HG02870 (cell line): Measurements from ENCODE around the gene GSTCD.
"Not testable (repeated sequence)": the region's sequence is repeated elsewhere in the genome, so short reads cannot be mapped to it uniquely, and the experiment has no call there.

Experiments
- ATAC-seq: cut with Tn5 transposase; IDR thresholded peaks from one replicate; pipeline ENCODE4 v1.9.1; 2021; ENCODE audit warnings: mild to moderate bottlenecking, moderate library complexity; ENCODE audit not compliant: unreplicated experiment

The GSTCD gene

DNA sequence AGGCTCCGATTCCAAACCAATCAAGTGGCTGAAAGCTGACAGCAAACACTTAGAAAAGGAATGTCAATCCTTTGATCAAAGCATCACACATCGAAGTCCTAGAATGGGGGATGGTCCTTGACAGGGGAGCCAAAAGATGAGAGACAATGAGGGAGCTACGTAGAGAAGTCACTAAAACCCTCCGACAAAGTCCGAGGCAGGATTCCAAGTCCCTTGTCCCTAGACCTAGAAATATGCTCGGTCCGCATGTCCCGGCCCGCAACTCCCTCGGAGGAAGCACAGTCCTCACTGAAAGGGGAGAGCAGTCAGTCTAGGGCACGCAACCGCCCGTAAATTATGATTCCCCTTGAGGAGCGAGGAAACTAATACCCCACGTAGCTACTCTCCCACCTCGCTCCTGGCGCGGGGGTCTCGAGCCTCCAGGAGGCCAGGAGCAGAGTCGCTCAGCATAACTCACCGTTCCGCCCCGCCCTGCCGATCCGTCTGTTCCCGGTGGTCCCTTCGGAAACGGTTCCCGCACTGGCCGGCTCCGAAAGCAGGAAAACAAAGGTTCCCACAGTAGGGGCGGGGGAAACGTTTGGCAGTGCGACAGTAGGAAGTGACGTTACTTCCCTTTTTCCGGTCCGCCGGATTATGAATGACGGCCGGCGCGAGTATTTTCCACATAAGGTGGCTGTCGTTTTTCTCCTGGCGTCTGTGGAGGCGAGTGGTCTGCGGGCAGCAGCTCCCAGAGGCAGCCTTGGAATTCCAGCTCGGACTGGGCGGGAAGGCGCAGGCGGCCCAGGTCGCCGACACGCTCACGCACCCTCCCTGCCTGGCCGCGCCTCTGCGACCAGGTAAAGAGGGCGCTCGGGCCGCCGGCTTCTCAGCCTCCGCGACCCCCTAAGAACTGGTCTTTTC is at the start of gene GSTCD, which contains the start of gene INTS12:
Gene GSTCD (plus strand): TSS at position 604 of the 900 bp plus-strand sequence. CDS start 8,830 bp downstream, outside the sequence.
Gene INTS12 (minus strand): TSS at position 509 of the 900 bp plus-strand sequence. CDS start 8,684 bp downstream, outside the sequence.
- ATAC-seq = peak; percentile 63

DNA sequence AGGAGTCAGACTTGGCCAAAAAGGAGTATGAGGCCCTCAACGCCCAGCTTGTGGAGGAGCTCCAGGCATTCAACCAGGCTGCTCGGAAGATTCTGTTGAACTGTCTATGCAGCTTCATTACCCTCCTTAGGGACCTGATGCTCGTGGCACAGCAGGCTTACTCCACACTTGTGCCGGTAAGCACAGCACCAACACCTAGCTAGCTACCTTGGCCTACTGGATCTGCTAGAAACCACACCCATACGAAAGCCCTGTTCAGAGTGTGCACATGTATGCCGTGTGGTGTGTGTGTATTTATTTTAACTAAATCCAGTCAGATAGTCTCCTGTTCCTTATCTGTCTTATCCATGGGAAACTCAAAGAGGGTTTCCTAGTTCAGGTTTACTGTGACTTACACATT is 49.4 kb upstream of the GSTCD start:
- no peak for ATAC-seq

- ATAC-seq = no peak
These were observed 47.6 kb upstream of the GSTCD start for GRCh38 chr4:105661028-105661427.

GRCh38 chr4:105662935-105663675 is 45.5 kb upstream of the GSTCD start:
- ATAC-seq = no peak

DNA sequence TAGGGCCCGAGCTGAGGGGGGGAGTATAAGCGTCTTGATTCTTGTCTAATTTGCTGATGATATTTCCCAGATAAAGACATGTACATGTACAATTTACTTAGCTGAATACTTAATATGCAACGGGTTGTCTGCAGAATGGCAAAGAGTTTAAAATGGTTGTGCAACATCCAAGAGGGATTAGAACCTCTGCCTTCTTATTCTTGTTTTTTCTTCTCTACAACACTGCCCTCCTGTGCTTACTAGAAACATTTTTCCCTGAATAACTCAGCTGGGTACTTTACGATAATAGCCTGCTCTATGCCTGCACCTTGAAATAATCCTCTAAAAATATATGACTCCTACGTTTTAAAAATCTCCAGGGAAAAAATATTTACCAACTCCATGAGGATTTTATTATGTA is 41.9 kb upstream of the GSTCD start:
- peak; percentile 49 for ATAC-seq

DNA sequence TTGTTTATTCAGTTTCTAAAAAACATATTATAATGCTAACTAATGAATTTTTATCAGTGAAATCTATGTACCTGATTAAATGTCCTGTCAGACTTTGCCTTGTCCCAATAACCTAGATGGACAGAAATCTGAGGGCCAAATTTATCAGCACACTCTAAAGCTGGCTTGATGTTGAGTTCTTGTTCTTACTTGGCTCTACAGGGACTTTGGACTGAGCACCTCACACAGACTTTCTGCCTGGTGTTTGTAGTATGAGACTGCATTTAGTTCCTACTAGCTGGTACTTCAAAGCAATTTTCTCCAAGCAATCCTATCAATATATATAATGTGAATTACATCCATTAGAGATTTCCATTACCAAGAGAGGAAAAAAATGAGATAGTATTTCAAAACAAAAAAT is 37.9 kb upstream of the GSTCD start:
- no peak for ATAC-seq

DNA sequence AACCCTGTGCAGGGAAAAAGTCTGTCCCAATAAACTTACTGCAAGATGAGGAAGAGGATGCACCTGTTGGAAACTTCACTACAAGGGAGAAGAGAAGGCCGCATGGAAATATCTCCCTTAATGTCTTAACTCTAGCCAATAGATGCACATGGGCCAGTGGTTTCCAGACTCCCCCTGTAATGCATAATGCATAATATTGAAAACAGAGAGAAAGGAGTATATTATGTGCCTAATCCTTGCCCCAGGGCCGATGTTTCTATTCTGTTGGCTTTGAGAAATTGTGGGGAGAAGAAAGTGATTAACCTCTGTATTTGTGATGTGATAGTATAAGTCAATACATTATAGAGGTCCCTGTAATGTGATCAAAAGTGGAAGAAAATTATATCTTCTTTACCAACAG is 37.3 kb upstream of the GSTCD start:
- ATAC-seq = no peak

DNA sequence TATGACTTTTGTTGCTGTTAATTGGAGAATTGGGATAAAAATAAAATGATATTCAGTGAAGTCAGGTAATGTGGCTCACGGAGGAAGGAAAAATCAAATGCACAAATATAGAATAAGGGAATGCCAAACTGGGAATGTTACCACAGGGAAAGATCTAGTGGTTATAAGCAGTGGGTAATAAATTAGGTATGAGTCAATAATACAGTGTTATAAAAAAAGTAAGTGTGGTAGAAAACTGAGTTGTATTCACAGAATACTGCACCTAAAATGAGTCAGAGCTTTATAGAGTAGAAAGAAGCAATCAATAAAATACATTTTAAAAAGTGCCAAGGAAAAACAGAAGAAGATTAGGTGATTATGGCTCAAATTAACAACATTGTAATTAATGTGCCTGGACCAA is 34.6 kb upstream of the GSTCD start:
- no peak for ATAC-seq

GRCh38 chr4:105677709-105678108 is 30.9 kb upstream of the GSTCD start:
- no peak for ATAC-seq

GRCh38 chr4:105679186-105679585 is 29.4 kb upstream of the GSTCD start:
- ATAC-seq = no peak

DNA sequence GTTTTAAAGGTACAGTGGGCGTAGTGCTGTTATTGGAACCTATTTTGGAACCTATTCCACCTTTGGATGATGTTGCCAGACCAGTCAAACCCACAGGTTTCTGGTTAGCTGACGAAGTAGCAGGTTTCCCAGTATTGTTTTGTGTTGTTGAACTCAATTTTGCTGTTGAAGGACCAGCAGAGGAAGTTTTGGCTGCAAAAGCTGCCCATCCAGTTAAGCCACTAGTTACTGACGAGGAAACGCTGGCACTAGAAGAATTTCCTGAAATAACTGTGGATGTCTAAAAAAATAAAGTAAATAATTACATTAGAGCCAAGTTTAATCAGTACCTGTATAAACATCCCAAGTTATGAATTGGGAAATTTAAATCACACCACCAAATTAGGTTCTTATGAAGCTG is 25.5 kb upstream of the GSTCD start:
- no peak for ATAC-seq

DNA sequence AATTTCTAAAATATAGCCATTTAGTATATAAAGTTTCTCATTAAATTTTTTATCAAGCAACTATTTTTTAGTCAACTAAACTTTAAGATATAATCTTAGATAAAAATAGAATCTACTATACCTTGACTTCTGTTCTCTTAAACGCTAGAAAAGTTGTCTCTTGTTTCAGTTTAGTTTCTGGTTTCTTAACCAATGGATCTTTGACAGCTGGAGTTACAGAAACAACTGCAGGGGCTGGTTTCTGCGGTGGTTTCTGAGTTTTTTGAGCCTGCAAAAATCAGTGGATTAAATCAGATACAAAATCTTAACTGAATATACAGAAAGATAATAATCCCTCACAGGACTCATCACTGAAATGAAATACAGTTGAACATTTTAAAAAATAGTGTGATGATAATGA is 22.0 kb upstream of the GSTCD start:
- ATAC-seq = peak; percentile 62

GRCh38 chr4:105694812-105695211 is 13.8 kb upstream of the GSTCD start:
- not testable (repeated sequence) for ATAC-seq

GRCh38 chr4:105695832-105696231 is 12.8 kb upstream of the GSTCD start:
- ATAC-seq = not testable (repeated sequence)

- ATAC-seq = no peak
These were observed 10.0 kb upstream of the GSTCD start for GRCh38 chr4:105698607-105699006.

DNA sequence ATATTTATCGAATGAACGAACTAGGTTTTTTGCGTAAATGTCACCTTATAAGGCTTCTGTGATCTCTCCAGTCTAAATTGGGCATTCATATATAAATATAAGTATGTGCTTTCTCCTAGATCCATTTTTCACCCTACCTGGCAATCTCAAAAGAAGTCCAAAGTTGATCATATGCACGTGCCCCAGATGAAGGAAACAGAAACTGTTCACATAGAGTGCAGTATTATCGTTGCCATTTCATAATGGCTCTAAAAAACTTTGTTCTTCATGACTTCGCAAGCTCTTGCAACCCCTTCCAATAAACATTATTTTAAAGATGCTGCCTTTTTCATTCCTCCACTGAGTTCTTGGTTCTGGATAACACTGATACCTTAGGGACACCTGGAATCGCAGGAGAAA is 803 bp upstream of the GSTCD start:
- ATAC-seq = no peak

- peak; percentile 24 for ATAC-seq
These were observed 482 bp downstream of the GSTCD start for GRCh38 chr4:105709081-105709450.

GRCh38 chr4:105710012-105710600 is 1.5 kb downstream of the GSTCD start:
- no peak for ATAC-seq

- ATAC-seq = no peak
These were observed 2.1 kb downstream of the GSTCD start for GRCh38 chr4:105710678-105711077.

GRCh38 chr4:105712766-105713165 is 4.2 kb downstream of the GSTCD start:
- no peak for ATAC-seq

- peak; percentile 55 for ATAC-seq
These were observed 5.5 kb downstream of the GSTCD start for GRCh38 chr4:105714071-105714521.
